Activated CD4-positive, alpha-beta T cell treated with anti-CD3 and anti-CD28 coated beads, Interleukin-2, amount 10 ng/mL, durations not matched to agents 24 days and 14 days (primary cell): ENCODE measurements around the gene LMAN2. TPM values are rescaled to one million over a fixed set of nuclear protein-coding genes. Genes with fewer than 3 reads are reported as not detected.

ENCODE experiments used
- DNase-seq: peaks from one replicate; pipeline ENCODE4 v3.0.0; 2022
- H3K27ac Mint-ChIP-seq: one replicate; pipeline ENCODE4 v1.8.0; 2022; ENCODE audit warnings: mild to moderate bottlenecking, mixed read lengths
- H3K27me3 Mint-ChIP-seq: one replicate; pipeline ENCODE4 v1.8.0; 2022; ENCODE audit warnings: mixed read lengths
- H3K36me3 Mint-ChIP-seq: one replicate; pipeline ENCODE4 v1.8.0; 2022; ENCODE audit warnings: low read depth, mild to moderate bottlenecking, mixed read lengths
- H3K4me1 Mint-ChIP-seq: one replicate; pipeline ENCODE4 v1.8.0; 2021; ENCODE audit warnings: mixed read lengths
- H3K4me3 Mint-ChIP-seq: one replicate; pipeline ENCODE4 v1.8.0; 2022; ENCODE audit warnings: mild to moderate bottlenecking, moderate library complexity, mixed read lengths
- H3K9me3 Mint-ChIP-seq: one replicate; pipeline ENCODE4 v1.8.0; 2021; ENCODE audit warnings: mixed read lengths
- intact Hi-C: fragments of 100-400 bp; cut with micrococcal nuclease; formaldehyde crosslinking; loops from one replicate; pipeline ENCODE4 v1.15.1; 2023
- total RNA-seq: library from RNA; stranded (reverse); gene quantifications from 2 replicates; pipeline ENCODE4 v1.2.3, GENCODE V29; 2022

The LMAN2 gene
- total RNA-seq, 1 donor from 2014 or later, result 108 TPM

DNA sequence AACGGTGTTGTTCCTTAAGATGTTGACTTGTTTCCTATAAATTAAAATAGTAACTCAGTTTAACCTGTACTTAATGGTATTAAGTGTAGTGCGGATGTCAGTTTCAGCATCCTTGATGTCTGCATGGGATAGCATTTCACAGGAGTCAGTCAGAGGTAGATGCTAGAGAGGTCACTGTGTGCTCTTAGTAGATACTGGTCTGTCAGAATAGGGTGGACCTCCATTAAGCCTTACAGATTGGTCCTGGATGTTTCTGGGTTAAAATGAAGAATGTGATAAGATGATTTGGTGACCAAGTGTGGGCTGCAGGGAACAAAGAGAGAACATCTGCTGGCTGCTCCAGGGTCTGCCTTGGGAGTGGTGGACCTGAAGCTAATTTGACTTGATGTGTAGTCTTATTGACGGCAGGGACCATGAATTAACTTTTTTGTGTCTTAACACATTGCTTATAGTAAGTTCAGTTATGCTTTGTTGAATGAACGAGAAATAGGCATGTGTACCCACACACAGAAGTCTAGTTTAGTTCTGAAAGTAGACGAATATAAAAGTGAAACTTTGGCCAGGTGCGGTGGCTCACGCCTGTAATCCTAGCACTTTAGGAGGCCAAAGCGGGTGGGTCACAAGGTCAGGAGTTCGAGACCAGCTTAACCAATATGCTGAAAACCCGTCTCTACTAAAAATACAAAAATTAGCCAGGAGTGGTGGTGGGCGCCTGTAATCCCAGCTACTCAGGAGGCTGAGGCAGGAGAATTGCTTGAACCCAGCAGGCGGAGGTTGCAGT, 60.5 kb downstream of the LMAN2 start:
- intact Hi-C loops, result no loop called here
- H3K27me3 Mint-ChIP-seq, result no peaks in the 10 kb centered on the region
- H3K36me3 Mint-ChIP-seq, result peaks cover 56% of the 10 kb centered on the region
- H3K4me1 Mint-ChIP-seq, result peaks cover 10% of the 10 kb centered on the region
- no peaks in the 10 kb centered on the region for H3K9me3 Mint-ChIP-seq
- DNase-seq, result no peak
- H3K4me3 Mint-ChIP-seq, result no peak overlapping the region
- no peak overlapping the region for H3K27ac Mint-ChIP-seq

DNA sequence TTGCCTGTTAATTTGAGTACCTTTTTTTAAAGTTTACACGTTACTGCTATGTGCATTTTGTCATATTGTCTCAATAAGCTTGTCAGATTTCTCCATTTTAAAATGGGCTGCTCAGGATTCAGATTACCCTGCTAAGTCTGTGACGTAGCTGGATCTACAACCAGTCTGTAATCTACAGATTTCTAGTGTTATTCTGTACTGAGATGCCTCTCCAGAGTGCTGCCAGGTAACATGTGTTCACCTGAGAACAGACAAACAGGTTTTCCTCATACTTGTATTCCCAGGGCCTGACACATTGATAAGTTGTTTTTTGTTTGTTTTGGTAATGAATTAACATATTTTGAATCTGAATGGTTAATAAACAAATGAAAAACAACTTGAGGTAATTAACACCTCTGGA, 63.3 kb downstream of the LMAN2 start:
- Mint-ChIP-seq H3K9me3 (no peaks in the 10 kb centered on the region), H3K27ac (no peak overlapping the region), H3K4me3 (no peak overlapping the region), H3K36me3 (peaks cover 47% of the 10 kb centered on the region), H3K4me1 (peaks cover 2% of the 10 kb centered on the region), H3K27me3 (no peaks in the 10 kb centered on the region)
- DNase-seq, result no peak
- intact Hi-C loops, result no loop called here

Other genes starting within 250 kb of the LMAN2 start
- gene NSD1, start 217.9 kb downstream of the LMAN2 start, total RNA-seq, result 103 and 108 TPM in 2 replicates
- gene RAB24, start 47.9 kb downstream of the LMAN2 start, total RNA-seq, result 18.3 and 22.2 TPM in 2 replicates
- gene PRELID1, start 47.9 kb downstream of the LMAN2 start, total RNA-seq, result 248 and 257 TPM in 2 replicates
- gene MXD3, start 39.8 kb downstream of the LMAN2 start, total RNA-seq, result 9.1 and 11.7 TPM in 2 replicates
- 45.3 and 49.3 TPM in 2 replicates for gene RGS14, start 6.3 kb upstream of the LMAN2 start, total RNA-seq
- not detected in 2 replicates for gene SLC34A1, start 32.8 kb upstream of the LMAN2 start, total RNA-seq
- not detected in 2 replicates for gene PFN3, start 49.0 kb upstream of the LMAN2 start, total RNA-seq
- gene F12, start 57.9 kb upstream of the LMAN2 start, total RNA-seq, result 2.7 and 2.8 TPM in 2 replicates
- gene GRK6, start 75.0 kb upstream of the LMAN2 start, total RNA-seq, result 136 and 149 TPM in 2 replicates
- 13.6 TPM in 2 replicates for gene PRR7, start 95.1 kb upstream of the LMAN2 start, total RNA-seq
- gene DBN1, start 122.0 kb upstream of the LMAN2 start, total RNA-seq, result 22.0 and 23.5 TPM in 2 replicates
- 64.9 and 65.3 TPM in 2 replicates for gene PDLIM7, start 145.9 kb upstream of the LMAN2 start, total RNA-seq
- gene DOK3, start 158.2 kb upstream of the LMAN2 start, total RNA-seq, result 4.5 and 5.2 TPM in 2 replicates
- 157 and 172 TPM in 2 replicates for gene DDX41, start 165.3 kb upstream of the LMAN2 start, total RNA-seq
- 71.2 and 85.5 TPM in 2 replicates for gene FAM193B, start 202.9 kb upstream of the LMAN2 start, total RNA-seq
- 147 and 156 TPM in 2 replicates for gene TMED9, start 240.5 kb upstream of the LMAN2 start, total RNA-seq
- gene B4GALT7, start 248.5 kb upstream of the LMAN2 start, total RNA-seq, result 26.5 and 27.7 TPM in 2 replicates